NCI-H146 treated with DMSO at 0.1 percent for 48 hours (cell line): ENCODE measurements around the gene GNB3.
"Not testable (repeated sequence)": the region's sequence is repeated elsewhere in the genome, so short reads cannot be mapped to it uniquely, and the experiment has no call there.

Experiments used
- DNase-seq: peaks from one replicate; lab custom pipeline; 2025; ENCODE audit not compliant: unreplicated experiment; lab: John Stamatoyannopoulos, UW

GNB3 gene

GRCh38 chr12:6874015-6874368 is 33.3 kb downstream of the GNB3 start:
- DNase-seq = not testable (repeated sequence)

- not testable (repeated sequence) for DNase-seq
Measured at GRCh38 chr12:6879824-6880223, 39.1 kb downstream of the GNB3 start.

GRCh38 chr12:6883252-6883651 is 42.5 kb downstream of the GNB3 start:
- no peak for DNase-seq

GRCh38 chr12:6883683-6884082 is 43.0 kb downstream of the GNB3 start:
- DNase-seq = no peak

- DNase-seq = no peak
Measured at GRCh38 chr12:6884539-6884938, 43.8 kb downstream of the GNB3 start.

GRCh38 chr12:6886206-6886999 is 45.7 kb downstream of the GNB3 start:
- not testable (repeated sequence) for DNase-seq

GRCh38 chr12:6887460-6887859 is 46.7 kb downstream of the GNB3 start:
- no peak for DNase-seq

GRCh38 chr12:6888360-6888759 is 47.6 kb downstream of the GNB3 start:
- DNase-seq = no peak

GRCh38 chr12:6888794-6889193 is 48.1 kb downstream of the GNB3 start:
- not testable (repeated sequence) for DNase-seq

GRCh38 chr12:6889775-6890573 is 49.2 kb downstream of the GNB3 start:
- not testable (repeated sequence) for DNase-seq

- DNase-seq = peak; percentile 97
Measured at GRCh38 chr12:6890789-6891645, 50.3 kb downstream of the GNB3 start.

GRCh38 chr12:6891646-6892001 is 50.9 kb downstream of the GNB3 start:
- no peak for DNase-seq

GRCh38 chr12:6892683-6893082 is 52.0 kb downstream of the GNB3 start:
- not testable (repeated sequence) for DNase-seq

- no peak for DNase-seq
Measured at GRCh38 chr12:6894321-6894720, 53.6 kb downstream of the GNB3 start.
